ENCODE measurements around the gene E2F1.

Gene E2F1

DNA sequence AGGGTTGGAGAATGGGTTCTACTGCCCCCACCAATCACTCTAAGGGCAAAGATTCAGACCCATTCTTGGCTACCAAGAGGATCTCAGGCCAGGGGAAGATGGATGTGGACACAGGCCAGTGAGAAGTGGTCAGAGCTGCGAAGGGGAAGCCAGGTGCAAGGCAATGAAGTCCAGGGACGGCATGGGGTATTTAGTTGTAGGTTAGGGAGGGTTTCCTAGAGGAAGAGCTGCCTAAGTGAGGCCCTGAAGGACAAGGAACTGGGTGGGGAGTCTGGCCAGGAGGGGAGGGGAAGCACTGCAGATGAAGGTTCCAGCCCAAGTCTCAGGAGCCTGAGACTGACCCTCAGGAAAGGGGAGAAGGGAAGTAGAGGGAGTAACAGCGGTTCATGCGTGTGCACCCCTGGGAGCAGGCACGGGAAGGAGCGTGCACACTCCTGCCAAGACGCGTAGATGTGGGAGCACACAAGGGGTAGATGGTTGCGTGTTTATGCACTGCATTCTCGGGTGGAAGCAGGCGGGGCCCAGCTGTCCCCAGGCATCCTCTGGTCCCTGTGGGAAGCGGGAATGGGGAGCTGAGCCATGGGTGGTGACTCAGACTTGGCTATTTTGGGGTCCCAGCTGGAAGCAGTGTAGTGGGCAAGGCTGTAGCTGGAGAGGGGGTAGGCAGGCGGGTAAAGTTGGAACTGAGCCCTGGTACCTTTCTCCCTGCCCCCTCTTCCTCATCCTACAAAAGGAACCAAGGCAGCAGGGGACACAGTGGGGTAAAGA is 16.1 kb downstream of the E2F1 start:
- Histone ChIP-seq H3K9ac (ENCODE audit: low read length) (no peak overlapping the region), H2BK15ac (ENCODE audit: low read depth, poor library complexity, severe bottlenecking) (no peak overlapping the region)

GRCh38 chr20:33669224-33669623 is 17.0 kb downstream of the E2F1 start:
- H3K14ac ChIP-seq (ENCODE audit: low read length in 2 of 2): no peak overlapping the region
- no peak for DNase-seq

More for the DNA sequence above, 16.1 kb downstream of the E2F1 start:
- Histone ChIP-seq H2AK5ac (ENCODE audit: low read length, severe bottlenecking) (peak overlapping the region; percentile 1), H3K18ac (ENCODE audit: low read depth in 1 of 2, low read length in 2 of 2) (no peak overlapping the region), H3K4ac (ENCODE audit: low read depth in 1 of 2, low read length in 2 of 2) (no peak overlapping the region), H3K4me2 (ENCODE audit: low read length, poor library complexity, severe bottlenecking) (no peak overlapping the region), H3K4me3 (ENCODE audit: insufficient read depth in 1 of 2, low read depth in 1 of 2, low read length in 2 of 2) (no peak overlapping the region), H2BK5ac (ENCODE audit: low read depth, low read length, poor library complexity, severe bottlenecking) (no peak overlapping the region), H3K9me3 (ENCODE audit: control insufficient read depth, low read length) (no peaks in the 10 kb centered on the region), H3K27me3 (ENCODE audit: control insufficient read depth in 1 of 2, insufficient read depth in 1 of 2, low read length in 2 of 2) (no peaks in the 10 kb centered on the region), H4K91ac (ENCODE audit: low read length) (no peak overlapping the region), H3K27ac (ENCODE audit: low read length, poor library complexity, severe bottlenecking) (no peak overlapping the region), H3K23ac (ENCODE audit: low read length in 2 of 2) (no peak overlapping the region), H3K79me1 (replicated peaks; ENCODE audit: low read length, poor library complexity, severe bottlenecking) (peaks cover 27% of the 10 kb centered on the region), H3K36me3 (ENCODE audit: control insufficient read depth in 1 of 2, insufficient read depth in 2 of 2, low read depth in 1 of 2, low read length in 2 of 2) (peaks cover 39 to 60% of the 10 kb centered on the region in 2 experiments), H2BK12ac (ENCODE audit: low read length in 2 of 2) (no peak overlapping the region), H4K8ac (ENCODE audit: low read length) (no peak overlapping the region), H3K4me1 (ENCODE audit: control insufficient read depth, insufficient read depth, low read depth, low read length) (peaks cover 52% of the 10 kb centered on the region), H3K14ac (ENCODE audit: low read length in 2 of 2) (no peak overlapping the region), H2AFZ (ENCODE audit: low read depth, low read length) (no peak overlapping the region), H2BK120ac (ENCODE audit: low read depth, low read length) (no peak overlapping the region)
- 96% methylated on average over 13 of the region's 13 CpGs for WGBS
- no peak for DNase-seq

DNA sequence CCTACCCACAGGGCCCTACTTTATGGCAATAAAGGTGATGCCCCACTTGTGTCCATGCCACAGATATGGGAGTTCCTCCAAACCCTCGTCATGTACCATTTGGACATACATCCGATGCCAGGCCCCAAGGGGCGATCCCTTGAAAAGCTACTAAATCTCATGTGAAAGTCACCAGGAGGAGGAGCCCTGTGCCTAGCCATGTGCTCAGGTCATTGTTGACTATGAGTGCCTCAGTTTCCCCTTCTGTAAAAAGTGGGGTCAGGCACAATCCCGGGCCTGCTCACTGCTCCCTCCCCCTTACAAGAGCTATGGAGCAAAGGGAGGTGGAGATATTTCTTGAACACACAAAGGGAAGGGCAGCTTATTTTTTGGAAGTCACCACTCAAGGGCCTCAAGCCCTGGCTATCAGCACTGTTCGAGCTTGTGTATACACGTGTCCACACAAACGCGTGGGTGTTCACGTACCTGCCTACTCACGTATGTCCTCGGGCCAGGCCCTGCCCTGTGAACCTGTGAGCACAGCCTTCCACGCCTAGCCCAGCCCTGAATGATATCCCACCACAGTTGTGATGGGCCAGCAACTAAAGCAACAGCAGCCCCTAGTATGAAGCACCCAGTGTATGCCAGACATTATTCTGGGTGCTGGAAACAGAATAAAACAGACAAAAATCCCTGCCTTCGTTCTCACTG is 17.6 kb downstream of the E2F1 start:
- H3K79me1 ChIP-seq (replicated peaks; ENCODE audit: low read length, poor library complexity, severe bottlenecking): peaks cover 29% of the 10 kb centered on the region
- WGBS: 99% methylated on average over 13 of the region's 13 CpGs
- H3K4me2 ChIP-seq (ENCODE audit: low read length, poor library complexity, severe bottlenecking): no peak overlapping the region
- H2BK15ac ChIP-seq (ENCODE audit: low read depth, poor library complexity, severe bottlenecking): no peak overlapping the region
- H3K36me3 ChIP-seq (ENCODE audit: control insufficient read depth in 1 of 2, insufficient read depth in 2 of 2, low read depth in 1 of 2, low read length in 2 of 2): peaks cover 39 to 65% of the 10 kb centered on the region in 2 experiments
- no peak overlapping the region for H2BK12ac ChIP-seq (ENCODE audit: low read length in 2 of 2)
- H3K4me1 ChIP-seq (ENCODE audit: control insufficient read depth, insufficient read depth, low read depth, low read length): peaks cover 61% of the 10 kb centered on the region
- no peaks in the 10 kb centered on the region for H3K27me3 ChIP-seq (ENCODE audit: control insufficient read depth in 1 of 2, insufficient read depth in 1 of 2, low read length in 2 of 2)
- H2BK120ac ChIP-seq (ENCODE audit: low read depth, low read length): no peak overlapping the region
- H4K91ac ChIP-seq (ENCODE audit: low read length): peak overlapping the region; percentile 5
- H4K8ac ChIP-seq (ENCODE audit: low read length): no peak overlapping the region
- no peak overlapping the region for H3K14ac ChIP-seq (ENCODE audit: low read length in 2 of 2)
- no peak overlapping the region for H3K23ac ChIP-seq (ENCODE audit: low read length in 2 of 2)
- H3K9ac ChIP-seq (ENCODE audit: low read length): peak overlapping the region; percentile 87
- no peak overlapping the region for H3K4me3 ChIP-seq (ENCODE audit: insufficient read depth in 1 of 2, low read depth in 1 of 2, low read length in 2 of 2)
- no peak overlapping the region for H3K27ac ChIP-seq (ENCODE audit: low read length, poor library complexity, severe bottlenecking)
- H2AFZ ChIP-seq (ENCODE audit: low read depth, low read length): no peak overlapping the region
- H3K4ac ChIP-seq (ENCODE audit: low read depth in 1 of 2, low read length in 2 of 2): no peak overlapping the region
- no peaks in the 10 kb centered on the region for H3K9me3 ChIP-seq (ENCODE audit: control insufficient read depth, low read length)
- no peak overlapping the region for H2BK5ac ChIP-seq (ENCODE audit: low read depth, low read length, poor library complexity, severe bottlenecking)
- no peak overlapping the region for H2AK5ac ChIP-seq (ENCODE audit: low read length, severe bottlenecking)
- no peak overlapping the region for H3K18ac ChIP-seq (ENCODE audit: low read depth in 1 of 2, low read length in 2 of 2)
- DNase-seq: no peak

More at GRCh38 chr20:33669224-33669623, 17.0 kb downstream of the E2F1 start:
- no peaks in the 10 kb centered on the region for H3K9me3 ChIP-seq (ENCODE audit: control insufficient read depth, low read length)
- no peak overlapping the region for H3K27ac ChIP-seq (ENCODE audit: low read length, poor library complexity, severe bottlenecking)
- H3K4me1 ChIP-seq (ENCODE audit: control insufficient read depth, insufficient read depth, low read depth, low read length): peaks cover 56% of the 10 kb centered on the region
- no peaks in the 10 kb centered on the region for H3K27me3 ChIP-seq (ENCODE audit: control insufficient read depth in 1 of 2, insufficient read depth in 1 of 2, low read length in 2 of 2)
- no peak overlapping the region for H2BK5ac ChIP-seq (ENCODE audit: low read depth, low read length, poor library complexity, severe bottlenecking)
- H3K79me1 ChIP-seq (replicated peaks; ENCODE audit: low read length, poor library complexity, severe bottlenecking): peaks cover 29% of the 10 kb centered on the region
- H2AFZ ChIP-seq (ENCODE audit: low read depth, low read length): no peak overlapping the region
- H3K9ac ChIP-seq (ENCODE audit: low read length): no peak overlapping the region
- no peak overlapping the region for H2BK120ac ChIP-seq (ENCODE audit: low read depth, low read length)
- H3K4ac ChIP-seq (ENCODE audit: low read depth in 1 of 2, low read length in 2 of 2): no peak overlapping the region
- H2AK5ac ChIP-seq (ENCODE audit: low read length, severe bottlenecking): no peak overlapping the region
- H3K4me3 ChIP-seq (ENCODE audit: insufficient read depth in 1 of 2, low read depth in 1 of 2, low read length in 2 of 2): no peak overlapping the region
- WGBS: 98% methylated on average over 5 of the region's 5 CpGs
- no peak overlapping the region for H2BK15ac ChIP-seq (ENCODE audit: low read depth, poor library complexity, severe bottlenecking)
- H4K8ac ChIP-seq (ENCODE audit: low read length): no peak overlapping the region
- H3K18ac ChIP-seq (ENCODE audit: low read depth in 1 of 2, low read length in 2 of 2): no peak overlapping the region
- H4K91ac ChIP-seq (ENCODE audit: low read length): no peak overlapping the region
- H2BK12ac ChIP-seq (ENCODE audit: low read length in 2 of 2): no peak overlapping the region
- H3K23ac ChIP-seq (ENCODE audit: low read length in 2 of 2): no peak overlapping the region
- H3K36me3 ChIP-seq (ENCODE audit: control insufficient read depth in 1 of 2, insufficient read depth in 2 of 2, low read depth in 1 of 2, low read length in 2 of 2): peaks cover 39 to 65% of the 10 kb centered on the region in 2 experiments
- H3K4me2 ChIP-seq (ENCODE audit: low read length, poor library complexity, severe bottlenecking): no peak overlapping the region

DNA sequence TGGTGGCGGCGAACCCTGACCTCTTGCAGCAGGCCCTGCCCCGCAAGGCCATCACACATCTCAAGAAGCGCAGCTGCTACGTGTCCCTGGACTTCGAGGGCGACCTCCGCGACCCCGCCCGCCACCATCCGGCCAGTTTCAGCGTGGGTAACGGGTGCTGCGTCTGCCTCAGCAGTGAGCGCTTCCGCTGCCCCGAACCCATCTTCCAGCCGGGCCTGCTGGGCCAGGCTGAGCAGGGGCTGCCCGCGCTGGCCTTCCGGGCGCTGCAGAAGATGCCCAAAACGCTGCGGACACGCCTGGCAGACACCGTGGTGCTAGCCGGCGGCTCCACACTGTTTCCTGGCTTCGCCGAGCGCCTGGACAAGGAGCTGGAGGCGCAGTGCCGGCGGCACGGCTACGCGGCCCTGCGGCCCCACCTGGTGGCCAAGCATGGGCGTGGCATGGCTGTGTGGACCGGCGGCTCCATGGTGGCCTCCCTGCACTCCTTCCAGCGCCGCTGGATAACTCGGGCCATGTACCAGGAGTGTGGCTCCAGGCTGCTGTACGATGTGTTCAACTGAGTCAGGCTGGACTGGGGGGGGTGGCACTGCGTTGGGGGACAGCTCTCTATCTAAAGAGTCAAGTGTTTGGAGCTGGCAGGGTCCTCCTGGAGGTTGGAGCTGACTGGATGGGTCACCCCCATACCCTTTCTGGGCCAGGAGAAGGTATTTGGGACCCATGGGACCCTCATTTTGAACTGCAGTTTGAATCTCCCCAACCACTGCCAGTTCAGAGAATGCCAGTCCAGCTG is 18.3 kb downstream of the E2F1 start:
- Histone ChIP-seq H4K91ac (ENCODE audit: low read length) (no peak overlapping the region), H3K9ac (ENCODE audit: low read length) (peak overlapping the region; percentile 87), H3K9me3 (ENCODE audit: control insufficient read depth, low read length) (no peaks in the 10 kb centered on the region), H3K14ac (ENCODE audit: low read length in 2 of 2) (no peak overlapping the region), H2AK5ac (ENCODE audit: low read length, severe bottlenecking) (no peak overlapping the region), H3K23ac (ENCODE audit: low read length in 2 of 2) (no peak overlapping the region), H3K27me3 (ENCODE audit: control insufficient read depth in 1 of 2, insufficient read depth in 1 of 2, low read length in 2 of 2) (no peaks in the 10 kb centered on the region), H3K4me3 (ENCODE audit: insufficient read depth in 1 of 2, low read depth in 1 of 2, low read length in 2 of 2) (peak overlapping the region in 1 of 2 experiments; percentile 75), H2BK15ac (ENCODE audit: low read depth, poor library complexity, severe bottlenecking) (peak overlapping the region; percentile 12), H4K8ac (ENCODE audit: low read length) (no peak overlapping the region), H2BK5ac (ENCODE audit: low read depth, low read length, poor library complexity, severe bottlenecking) (no peak overlapping the region), H3K4ac (ENCODE audit: low read depth in 1 of 2, low read length in 2 of 2) (no peak overlapping the region), H3K4me2 (ENCODE audit: low read length, poor library complexity, severe bottlenecking) (no peak overlapping the region), H2BK120ac (ENCODE audit: low read depth, low read length) (no peak overlapping the region), H3K79me1 (replicated peaks; ENCODE audit: low read length, poor library complexity, severe bottlenecking) (peaks cover 29% of the 10 kb centered on the region), H2AFZ (ENCODE audit: low read depth, low read length) (no peak overlapping the region), H2BK12ac (ENCODE audit: low read length in 2 of 2) (no peak overlapping the region), H3K27ac (ENCODE audit: low read length, poor library complexity, severe bottlenecking) (no peak overlapping the region), H3K4me1 (ENCODE audit: control insufficient read depth, insufficient read depth, low read depth, low read length) (peaks cover 57% of the 10 kb centered on the region), H3K36me3 (ENCODE audit: control insufficient read depth in 1 of 2, insufficient read depth in 2 of 2, low read depth in 1 of 2, low read length in 2 of 2) (peaks cover 39 to 65% of the 10 kb centered on the region in 2 experiments), H3K18ac (ENCODE audit: low read depth in 1 of 2, low read length in 2 of 2) (no peak overlapping the region)
- 95% methylated on average over 47 of the region's 47 CpGs for WGBS
- no peak for DNase-seq
